Left lobe of liver (tissue), 2 donors: ENCODE measurements around the gene METTL26. TPM values are rescaled to one million over a fixed set of nuclear protein-coding genes. Genes with fewer than 3 reads are reported as not detected.
A peak's percentile ranks its signal among the peaks of the same experiment; 100 is the strongest.

Source experiments
- ATAC-seq: fragments of 200-7000 bp; cut with Tn5 transposase; one replicate; pipeline ENCODE4 v1.9.1; 2020; ENCODE audit warnings: mild to moderate bottlenecking, moderate library complexity
- DNase-seq: peaks from one replicate; pipeline ENCODE4 v3.0.0-alpha.2; 2020; ENCODE audit warnings: low spot score
- total RNA-seq: library from RNA; stranded (reverse); gene quantifications from one replicate; pipeline ENCODE4 v1.2.1, GENCODE V29; 2021
- donor health status: DM: no; HTN: no; CAD: no; lungs with moderate emphysema.
- donor health status: DM: no; HTN: yes; CAD: no.

The METTL26 gene
- total RNA-seq, 1 donor from 2014 or later, result 33.2 TPM

DNA sequence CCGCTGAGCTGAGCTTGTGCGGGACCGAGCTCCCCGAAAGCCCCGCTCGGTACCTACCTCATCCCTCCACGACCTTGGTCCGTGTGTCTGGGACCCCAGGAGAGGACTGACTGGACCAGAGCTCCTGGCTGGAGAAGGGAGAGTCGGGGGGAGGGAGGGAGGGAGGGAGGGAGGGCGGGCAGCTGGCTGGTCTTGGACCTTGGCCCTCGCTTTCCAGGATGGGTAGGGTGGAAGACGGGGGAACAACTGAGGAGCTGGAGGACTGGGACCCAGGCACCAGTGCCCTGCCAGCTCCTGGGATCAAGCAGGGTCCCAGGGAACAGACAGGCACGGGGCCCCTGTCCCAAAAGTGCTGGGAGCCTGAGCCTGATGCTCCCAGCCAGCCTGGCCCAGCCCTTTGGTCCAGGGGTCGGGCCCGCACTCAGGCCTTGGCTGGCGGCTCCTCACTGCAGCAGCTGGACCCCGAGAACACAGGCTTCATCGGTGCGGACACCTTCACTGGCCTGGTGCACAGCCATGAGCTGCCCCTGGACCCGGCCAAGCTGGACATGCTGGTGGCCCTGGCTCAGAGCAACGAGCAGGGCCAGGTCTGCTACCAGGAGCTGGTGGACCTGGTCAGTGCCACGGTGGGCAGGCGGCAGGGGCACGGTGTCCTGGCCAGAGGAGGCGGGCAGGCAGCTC, 39.9 kb upstream of the METTL26 start:
- DNase-seq (no peak), ATAC-seq (no peak)

DNA sequence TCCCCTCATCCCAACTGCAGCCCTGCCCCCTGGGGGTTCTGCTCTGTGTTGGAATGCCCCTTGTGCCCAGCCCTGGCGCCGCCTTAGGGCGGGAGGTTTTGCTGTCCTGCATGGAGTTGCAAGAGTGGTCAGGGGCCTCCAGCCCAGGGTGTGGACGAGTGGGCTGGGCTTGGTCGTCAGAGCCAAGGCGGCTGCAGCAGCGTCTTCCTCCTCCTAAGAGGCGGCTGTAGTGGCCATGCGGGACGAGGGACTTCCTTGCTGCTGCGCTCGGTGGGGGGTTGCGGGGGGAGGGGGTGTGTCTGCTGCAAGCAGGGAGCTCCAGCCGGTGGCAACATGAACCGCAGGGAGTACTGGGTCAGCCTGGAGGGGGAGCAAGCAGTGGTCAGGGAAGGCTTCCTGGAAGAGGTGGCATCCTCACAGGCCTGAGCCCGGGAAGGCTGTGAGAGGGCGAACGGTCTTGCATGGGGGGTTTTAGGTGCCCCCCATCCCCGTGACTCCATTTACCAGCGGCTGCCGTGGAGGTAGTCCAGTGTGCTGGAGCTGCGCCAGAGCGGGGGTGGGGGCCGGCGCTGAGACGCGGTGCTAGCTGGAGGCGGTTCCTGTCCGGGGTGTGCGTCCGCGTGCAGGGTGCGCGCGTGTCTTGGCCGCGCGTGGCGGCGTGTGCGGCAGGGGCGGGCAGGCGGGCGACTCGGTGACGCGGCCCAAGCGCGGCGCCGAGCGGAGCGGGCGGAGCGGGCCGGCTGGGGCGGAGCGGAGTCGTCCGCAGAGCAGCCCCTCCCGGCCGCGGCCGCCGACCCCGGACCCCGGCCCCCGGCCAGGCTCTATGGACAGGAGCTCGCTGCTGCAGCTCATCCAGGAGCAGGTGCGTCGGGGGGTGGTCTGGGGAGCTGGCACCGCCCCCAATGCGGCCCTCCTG, 39.1 kb upstream of the METTL26 start, which contains the start of gene RHBDL1:
Gene RHBDL1, plus strand, starts transcription at position 704 of the 916 bp plus-strand sequence. Its CDS starts 120 bp downstream, at position 824.
- no peak for DNase-seq
- no peak for ATAC-seq

DNA sequence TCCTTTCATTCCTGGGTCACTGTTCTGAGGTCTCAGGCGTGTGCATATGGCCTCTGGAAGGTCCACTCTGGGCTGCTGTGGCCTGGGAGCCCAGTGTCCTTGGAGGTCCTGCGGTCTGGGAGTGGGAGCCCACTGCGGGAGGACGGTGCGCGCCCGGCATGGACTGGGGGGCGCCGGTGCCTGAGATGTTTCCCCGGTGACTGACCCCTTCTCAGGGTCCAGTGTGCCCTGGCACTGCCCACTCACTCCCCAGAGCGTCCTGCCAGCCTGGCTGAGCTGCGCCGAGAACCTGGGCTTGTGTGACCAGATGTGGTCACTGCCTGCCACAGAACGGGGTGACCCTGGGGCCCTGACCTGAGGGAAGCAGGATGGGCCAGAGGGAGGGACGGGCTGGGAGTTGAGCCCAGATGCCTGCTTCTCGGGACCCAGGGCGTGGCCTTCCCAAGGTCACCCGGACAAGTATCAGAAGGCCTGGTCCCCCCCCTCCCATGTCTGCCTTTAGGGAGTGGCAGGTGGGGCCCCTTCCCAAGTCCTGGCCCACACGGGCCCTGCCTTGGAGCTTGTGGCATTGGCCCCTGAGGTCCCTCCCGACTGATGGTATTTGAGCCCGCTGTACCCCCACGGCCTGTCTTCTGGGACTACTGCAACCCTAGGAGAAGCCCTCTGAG, 38.2 kb upstream of the METTL26 start:
- DNase-seq (no peak), ATAC-seq (no peak)

DNA sequence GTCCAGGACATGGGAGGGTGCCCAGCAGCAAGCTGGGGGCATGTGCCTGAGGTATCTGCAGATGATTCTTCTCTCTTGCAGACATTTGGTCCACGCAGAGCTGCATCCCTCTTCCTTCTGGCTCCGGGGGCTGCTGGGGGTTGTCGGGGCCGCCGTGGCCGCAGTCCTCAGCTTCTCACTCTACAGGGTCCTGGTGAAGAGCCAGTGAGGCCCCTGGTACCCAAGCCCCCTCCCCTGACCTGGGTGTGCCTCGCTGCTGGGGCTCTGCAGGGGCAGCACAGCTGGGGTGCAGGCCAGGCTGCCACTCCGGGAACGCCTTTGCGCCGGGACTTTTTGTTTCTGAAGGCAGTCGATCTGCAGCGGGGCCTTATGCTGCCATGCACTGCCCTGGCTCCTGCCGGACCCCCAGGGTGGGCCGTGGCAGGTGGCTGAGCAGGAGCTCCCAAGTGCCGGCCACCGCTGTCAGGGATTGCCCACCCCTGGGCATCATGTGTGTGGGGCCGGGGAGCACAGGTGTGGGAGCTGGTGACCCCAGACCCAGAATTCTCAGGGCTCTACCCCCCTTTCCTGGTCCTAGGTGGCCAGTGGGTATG, 37.4 kb upstream of the METTL26 start:
- DNase-seq, result no peak
- no peak for ATAC-seq

DNA sequence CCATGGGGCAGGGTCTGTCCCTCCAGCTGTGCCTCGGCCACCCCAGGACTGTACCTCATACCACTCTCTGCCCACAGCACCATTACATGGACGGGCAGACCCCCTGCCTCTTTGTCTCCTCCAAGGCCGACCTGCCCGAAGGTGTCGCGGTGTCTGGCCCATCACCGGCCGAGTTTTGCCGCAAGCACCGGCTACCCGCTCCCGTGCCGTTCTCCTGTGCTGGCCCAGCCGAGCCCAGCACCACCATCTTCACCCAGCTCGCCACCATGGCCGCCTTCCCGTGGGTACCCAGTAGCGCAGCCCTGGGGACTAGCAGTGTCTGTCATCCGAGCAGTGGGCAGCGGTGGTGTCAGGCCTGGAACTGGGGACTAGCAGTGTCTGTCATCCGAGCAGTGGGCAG, 36.7 kb upstream of the METTL26 start:
- DNase-seq, result no peak

DNA sequence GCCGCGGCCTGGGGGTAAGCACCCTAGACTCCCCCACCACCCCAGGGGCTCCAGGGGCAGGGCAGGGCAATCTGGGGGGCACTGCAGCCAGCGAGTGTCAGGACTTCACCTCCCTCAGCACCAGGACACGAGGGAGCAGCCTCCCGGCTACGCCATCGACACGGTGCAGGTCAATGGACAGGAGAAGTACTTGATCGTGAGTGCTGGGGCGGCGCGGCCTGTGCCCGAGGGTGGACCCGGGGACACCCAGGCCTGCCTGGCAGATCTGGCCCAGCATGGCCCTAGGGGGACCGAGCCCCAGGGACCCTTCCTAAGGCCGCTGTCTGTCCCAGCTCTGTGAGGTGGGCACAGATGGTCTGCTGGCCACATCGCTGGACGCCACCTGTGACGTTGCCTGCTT, 36.3 kb upstream of the METTL26 start:
- DNase-seq, result no peak

More for the DNA sequence above, 36.7 kb upstream of the METTL26 start:
- ATAC-seq, result no peak

DNA sequence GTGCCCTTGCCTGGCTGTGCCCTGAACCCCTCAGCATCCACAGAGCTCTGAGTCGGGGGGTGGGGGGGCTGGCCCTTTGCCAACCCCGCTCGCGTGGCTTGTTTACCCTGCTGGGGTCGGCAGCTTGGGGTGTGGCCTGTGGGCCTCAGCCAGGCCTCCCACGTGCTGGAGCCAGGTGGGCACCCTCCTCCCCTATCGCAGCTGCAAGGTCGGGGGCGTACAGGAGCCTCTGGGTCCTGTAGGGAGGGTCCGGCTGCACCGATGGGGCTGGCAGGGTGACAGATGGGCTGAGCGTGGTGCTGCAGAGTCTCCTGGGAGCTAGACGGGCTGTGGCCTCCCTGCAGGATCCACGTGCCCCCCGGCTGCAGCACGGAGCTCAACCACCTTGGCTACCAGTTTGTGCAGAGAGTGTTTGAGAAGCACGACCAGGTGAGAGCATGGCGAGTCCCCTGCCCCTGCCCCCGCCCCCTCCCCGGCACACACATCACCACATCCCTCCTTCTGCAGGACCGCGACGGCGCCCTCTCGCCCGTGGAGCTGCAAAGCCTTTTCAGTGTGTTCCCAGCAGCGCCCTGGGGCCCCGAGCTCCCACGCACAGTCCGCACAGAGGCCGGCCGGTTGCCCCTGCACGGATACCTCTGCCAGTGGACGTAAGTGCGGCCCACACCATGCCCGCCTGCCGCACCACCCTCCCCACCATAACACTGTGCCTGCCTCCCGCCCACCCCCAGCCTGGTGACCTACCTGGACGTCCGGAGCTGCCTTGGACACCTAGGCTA, 35.4 kb upstream of the METTL26 start:
- DNase-seq (no peak), ATAC-seq (no peak)

More for the DNA sequence above, 36.3 kb upstream of the METTL26 start:
- no peak for ATAC-seq

DNA sequence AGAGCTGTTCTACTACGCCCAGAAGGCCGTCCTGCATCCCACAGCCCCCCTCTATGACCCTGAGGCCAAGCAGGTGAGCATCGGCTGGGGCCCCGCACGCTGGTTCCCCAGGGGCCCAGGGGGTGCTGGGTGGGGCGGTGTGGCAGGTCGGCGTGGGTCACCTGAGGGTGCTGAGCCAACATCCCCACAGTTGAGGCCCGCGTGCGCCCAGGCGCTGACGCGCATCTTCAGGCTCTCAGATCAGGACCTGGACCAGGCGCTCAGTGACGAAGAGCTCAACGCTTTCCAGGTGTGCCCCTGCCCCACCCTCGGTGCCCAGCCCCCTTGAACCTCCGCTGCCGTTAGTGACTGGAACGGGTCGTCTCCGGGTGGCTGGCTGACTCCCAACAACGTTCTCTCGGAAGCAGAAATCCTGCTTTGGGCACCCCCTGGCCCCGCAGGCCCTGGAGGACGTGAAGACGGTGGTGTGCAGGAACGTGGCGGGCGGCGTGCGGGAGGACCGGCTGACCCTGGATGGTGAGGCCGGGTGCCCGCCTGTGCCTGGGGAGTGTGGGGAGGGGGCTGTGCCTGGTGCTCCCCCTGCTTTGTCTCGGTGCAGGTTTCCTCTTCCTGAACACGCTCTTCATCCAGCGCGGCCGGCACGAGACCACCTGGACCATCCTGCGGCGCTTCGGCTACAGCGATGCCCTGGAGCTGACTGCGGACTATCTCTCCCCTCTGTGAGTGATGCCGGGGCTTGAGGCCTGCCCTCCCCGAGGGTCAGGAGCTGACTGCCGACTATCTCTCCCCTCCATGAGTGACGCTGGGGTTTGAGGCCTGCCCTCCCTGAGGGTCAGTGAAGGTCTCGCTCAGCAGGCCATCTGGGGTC, 34.6 kb upstream of the METTL26 start:
- no peak for DNase-seq
- ATAC-seq, result no peak

DNA sequence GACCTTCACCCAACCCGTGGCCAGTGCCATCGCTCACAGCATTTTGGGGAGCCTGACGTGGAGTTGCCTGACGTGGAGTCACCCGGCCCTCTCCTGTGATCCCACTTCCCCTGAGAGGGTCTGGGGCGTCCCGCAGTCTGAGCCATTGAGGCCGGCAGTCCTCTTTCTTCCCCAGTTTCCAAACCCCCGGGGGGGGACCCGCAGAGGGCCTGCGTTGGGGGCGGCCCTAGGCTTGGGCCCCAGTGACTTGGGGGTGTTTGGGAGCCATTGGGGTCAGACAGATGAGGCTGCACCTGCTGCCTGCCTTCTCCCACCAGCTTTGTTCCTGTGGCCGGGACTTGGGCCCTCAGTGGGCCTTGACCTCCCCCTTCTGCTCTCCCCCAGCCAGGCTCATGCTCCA, 33.6 kb upstream of the METTL26 start:
- no peak for DNase-seq
- no peak for ATAC-seq

DNA sequence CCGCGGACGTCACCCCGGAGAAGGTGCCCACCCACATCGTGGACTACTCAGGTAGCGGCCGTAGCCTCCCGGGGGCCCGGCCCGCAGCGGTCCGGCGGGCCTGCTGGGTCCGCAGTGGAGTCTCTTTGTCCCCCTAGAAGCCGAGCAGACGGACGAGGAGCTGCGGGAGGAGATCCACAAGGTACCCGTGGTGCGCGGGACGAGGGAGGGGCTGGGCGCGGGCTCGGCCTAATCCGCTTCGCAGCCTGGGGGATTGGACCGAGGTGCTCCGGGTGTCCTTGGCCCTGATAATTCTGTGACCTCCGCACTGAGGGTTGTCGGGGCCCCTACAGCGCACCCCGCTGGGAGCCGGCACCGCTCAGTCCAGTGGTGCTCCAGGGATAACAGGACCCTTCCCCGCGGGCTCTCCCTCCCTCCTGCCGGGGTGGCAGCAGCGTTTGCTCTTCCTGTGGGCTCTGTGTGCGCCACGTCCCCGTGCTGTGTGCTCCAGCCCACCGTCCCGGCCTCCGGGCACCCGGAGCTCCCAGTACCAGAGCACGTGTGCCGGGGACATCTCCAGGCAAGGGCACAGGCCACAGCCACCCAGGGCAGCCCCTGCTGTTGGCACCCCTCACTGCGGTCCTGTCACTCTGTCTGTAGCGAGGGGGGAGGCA, 32.5 kb upstream of the METTL26 start:
- DNase-seq (no peak), ATAC-seq (peak; percentile 3)

DNA sequence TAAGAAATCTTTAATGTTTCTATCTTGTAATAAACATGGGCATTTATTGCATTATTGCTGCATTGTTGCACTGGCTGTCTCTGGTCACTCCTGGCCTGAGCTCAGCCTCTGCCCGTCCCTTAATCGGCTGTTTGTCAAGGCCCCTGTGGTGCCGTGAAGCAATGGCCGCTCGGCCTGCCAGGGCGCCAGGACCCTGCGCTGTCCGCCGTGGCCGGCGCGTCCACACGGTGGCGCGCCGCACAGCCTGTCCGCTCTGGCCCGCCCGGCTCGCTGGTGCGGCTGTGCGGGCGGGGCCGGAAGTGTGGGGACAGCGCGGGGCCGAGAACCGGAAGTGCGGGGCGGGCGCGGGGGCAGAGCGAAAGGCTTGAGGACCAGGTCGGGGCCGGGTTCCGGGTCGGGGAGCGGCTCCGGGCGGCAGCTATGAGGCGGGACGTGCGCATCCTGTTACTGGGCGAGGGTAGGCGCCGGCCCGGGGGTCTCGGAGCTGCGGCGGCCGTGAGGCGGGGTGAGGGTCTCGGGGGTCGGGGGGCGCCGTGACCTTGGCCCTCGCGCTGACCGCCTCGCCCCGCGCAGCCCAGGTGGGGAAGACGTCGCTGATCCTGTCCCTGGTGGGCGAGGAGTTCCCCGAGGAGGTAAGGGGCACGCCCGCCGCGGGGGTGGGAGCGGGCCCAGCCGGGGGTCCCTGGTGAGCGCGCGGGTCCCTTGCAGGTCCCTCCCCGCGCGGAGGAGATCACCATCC, 31.8 kb upstream of the METTL26 start, which contains the start of gene RHOT2:
Gene RHOT2, plus strand, starts transcription at position 353 of the 739 bp plus-strand sequence. Its CDS starts 68 bp downstream, at position 421.
- ATAC-seq (peak; percentile 95), DNase-seq (peak; percentile 93)

DNA sequence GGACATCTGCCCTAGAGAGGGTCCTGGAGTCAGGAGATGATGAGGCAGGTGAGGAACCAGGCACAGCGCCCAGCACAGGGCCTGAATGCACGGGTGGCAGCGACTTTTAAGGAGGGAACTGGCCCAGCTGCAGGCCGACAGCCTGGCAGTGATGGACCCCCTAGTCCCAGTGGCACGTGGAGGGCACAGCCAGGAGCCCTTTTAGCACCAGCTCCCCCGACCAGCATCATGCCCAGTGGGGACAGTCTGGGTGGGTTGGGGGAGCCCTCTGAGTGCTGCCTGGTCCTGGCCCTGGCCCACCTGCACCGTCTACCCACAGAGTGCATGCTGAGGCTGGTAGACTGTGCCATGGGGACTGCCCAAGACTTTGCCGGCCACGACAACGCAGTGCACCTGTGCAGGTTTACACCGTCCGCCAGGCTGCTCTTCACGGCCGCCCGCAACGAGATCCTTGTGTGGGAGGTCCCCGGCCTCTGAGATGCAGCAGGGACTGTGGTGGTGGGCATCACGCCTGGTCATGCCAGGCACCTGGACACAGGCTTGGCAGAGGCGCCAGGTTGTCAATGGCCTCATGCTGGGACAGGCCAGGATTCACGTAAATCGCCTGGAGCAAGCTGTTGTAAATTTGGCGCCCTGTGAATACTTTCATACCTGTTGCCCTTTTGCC, 31.1 kb upstream of the METTL26 start:
- ATAC-seq (no peak), DNase-seq (no peak)

DNA sequence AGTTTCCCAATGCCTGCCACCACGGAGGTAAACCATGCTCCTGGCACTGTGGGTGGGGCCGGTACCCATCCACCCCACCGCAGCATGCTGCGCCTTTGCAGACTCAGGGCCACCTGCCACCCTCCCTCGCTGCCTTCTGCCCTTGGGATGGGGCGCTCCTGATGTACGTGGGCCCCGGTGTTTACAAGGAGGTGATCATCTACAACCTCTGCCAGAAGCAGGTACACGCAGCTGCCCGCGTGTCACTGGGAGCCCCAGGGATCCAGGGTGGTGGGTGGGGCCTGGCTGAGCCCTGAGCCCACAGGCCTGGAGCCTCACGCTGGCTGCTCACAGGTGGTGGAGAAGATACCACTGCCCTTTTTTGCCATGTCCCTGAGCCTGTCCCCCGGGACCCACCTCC, 30.5 kb upstream of the METTL26 start:
- ATAC-seq, result no peak
- DNase-seq, result no peak

DNA sequence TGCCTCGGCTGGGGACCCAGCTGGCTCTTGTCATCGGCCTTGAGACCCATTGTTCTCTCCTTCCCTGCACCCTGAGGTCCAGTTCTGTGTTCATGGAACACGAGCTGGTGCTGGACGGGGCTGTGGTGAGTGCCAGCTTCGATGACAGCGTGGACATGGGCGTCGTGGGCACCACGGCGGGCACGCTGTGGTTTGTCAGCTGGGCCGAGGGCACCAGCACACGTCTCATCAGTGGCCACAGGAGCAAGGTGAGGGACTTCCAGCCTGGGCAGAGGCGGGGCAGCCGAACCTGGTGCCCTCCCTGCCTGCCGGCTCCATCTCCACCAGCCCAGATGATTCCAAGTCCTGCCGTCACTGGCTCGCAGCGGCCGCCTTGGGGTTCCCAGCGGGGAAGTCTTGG, 26.5 kb upstream of the METTL26 start:
- DNase-seq, result no peak

DNA sequence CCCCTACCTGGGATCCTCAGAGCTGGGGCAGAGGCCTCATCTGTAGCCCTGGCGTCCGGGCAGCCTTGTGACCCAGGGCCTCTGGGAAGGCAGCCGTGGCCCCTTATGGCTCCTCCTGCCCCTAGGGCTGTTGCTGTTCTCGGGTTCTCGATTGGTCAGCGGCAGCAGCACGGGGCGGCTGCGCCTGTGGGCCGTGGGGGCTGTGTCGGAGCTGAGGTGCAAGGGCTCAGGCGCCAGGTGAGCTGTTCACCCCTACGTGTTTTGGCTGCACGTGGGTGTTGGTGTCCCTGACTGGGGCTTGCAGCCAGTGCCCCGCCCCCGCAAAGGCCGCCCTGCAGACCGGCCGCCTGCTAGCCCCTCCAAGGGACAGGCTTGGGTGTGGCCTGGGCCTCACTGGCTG, 26.0 kb upstream of the METTL26 start:
- ATAC-seq, result no peak
- DNase-seq, result no peak

More for the DNA sequence above, 26.5 kb upstream of the METTL26 start:
- no peak for ATAC-seq

DNA sequence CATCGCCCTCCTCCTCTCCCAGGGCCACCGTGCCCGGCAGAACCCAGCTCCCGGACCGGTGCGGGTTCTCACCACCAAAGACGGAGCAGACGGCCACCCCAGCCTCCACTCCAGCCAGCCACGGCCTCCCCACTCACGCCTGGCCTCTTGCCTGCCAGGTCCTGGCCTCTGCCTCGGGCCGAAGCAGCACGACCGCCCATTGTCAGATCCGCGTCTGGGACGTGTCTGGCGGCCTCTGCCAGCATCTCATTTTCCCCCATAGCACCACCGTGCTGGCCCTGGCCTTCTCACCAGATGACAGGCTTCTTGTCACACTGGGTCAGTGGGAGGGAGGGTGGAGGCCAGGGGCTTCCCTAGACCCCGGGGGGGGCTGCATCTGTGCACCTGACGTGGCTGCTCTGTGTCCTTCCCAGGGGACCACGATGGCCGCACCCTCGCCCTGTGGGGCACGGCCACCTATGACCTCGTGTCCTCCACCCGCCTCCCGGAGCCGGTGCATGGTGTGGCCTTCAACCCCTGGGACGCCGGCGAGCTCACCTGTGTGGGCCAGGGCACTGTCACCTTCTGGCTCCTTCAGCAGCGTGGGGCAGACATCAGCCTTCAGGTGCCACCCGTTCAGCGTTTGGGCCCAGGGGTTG, 25.2 kb upstream of the METTL26 start:
- DNase-seq (no peak), ATAC-seq (peak; percentile 52)
